COR-L47 (cell line): Measurements from ENCODE around the gene ABCC4.
"Not testable (repeated sequence)": the region's sequence is repeated elsewhere in the genome, so short reads cannot be mapped to it uniquely, and the experiment has no call there.

ENCODE experiments used
- DNase-seq: peaks from one replicate; lab custom pipeline; 2025; lab: John Stamatoyannopoulos, UW

Gene ABCC4

GRCh38 chr13:95298169-95298965, 2.9 kb downstream of the ABCC4 start:
- no peak for DNase-seq

- DNase-seq = no peak
Observed at GRCh38 chr13:95296326-95296925, 4.8 kb downstream of the ABCC4 start.

GRCh38 chr13:95295026-95295425, 6.2 kb downstream of the ABCC4 start:
- no peak for DNase-seq

- no peak for DNase-seq
Observed at GRCh38 chr13:95292622-95293021, 8.6 kb downstream of the ABCC4 start.

- not testable (repeated sequence) for DNase-seq
Observed at GRCh38 chr13:95289901-95290300, 11.3 kb downstream of the ABCC4 start.

GRCh38 chr13:95289020-95289444, 12.2 kb downstream of the ABCC4 start:
- no peak for DNase-seq

GRCh38 chr13:95284436-95284835, 16.8 kb downstream of the ABCC4 start:
- DNase-seq = no peak

- no peak for DNase-seq
Observed at GRCh38 chr13:95279016-95279415, 22.2 kb downstream of the ABCC4 start.

GRCh38 chr13:95276037-95276505, 25.2 kb downstream of the ABCC4 start:
- DNase-seq = no peak

GRCh38 chr13:95275322-95276036, 25.8 kb downstream of the ABCC4 start:
- peak; percentile 71 for DNase-seq

- DNase-seq = not testable (repeated sequence)
Observed at GRCh38 chr13:95273592-95274132, 27.6 kb downstream of the ABCC4 start.

GRCh38 chr13:95272076-95272475, 29.2 kb downstream of the ABCC4 start:
- DNase-seq = not testable (repeated sequence)

GRCh38 chr13:95269756-95270155, 31.5 kb downstream of the ABCC4 start:
- no peak for DNase-seq

- DNase-seq = not testable (repeated sequence)
Observed at GRCh38 chr13:95268343-95269065, 32.7 kb downstream of the ABCC4 start.

- no peak for DNase-seq
Observed at GRCh38 chr13:95267662-95268342, 33.4 kb downstream of the ABCC4 start.

- no peak for DNase-seq
Observed at GRCh38 chr13:95264225-95264624, 37.0 kb downstream of the ABCC4 start.

GRCh38 chr13:95262837-95263384, 38.3 kb downstream of the ABCC4 start:
- no peak for DNase-seq

GRCh38 chr13:95261956-95262355, 39.3 kb downstream of the ABCC4 start:
- DNase-seq = no peak

- DNase-seq = no peak
Observed at GRCh38 chr13:95260031-95260525, 41.2 kb downstream of the ABCC4 start.

- DNase-seq = no peak
Observed at GRCh38 chr13:95258619-95259194, 42.5 kb downstream of the ABCC4 start.
